GM10266 (cell line): Measurements from ENCODE around the gene GCFC2.
"Not testable (repeated sequence)": the region's sequence is repeated elsewhere in the genome, so short reads cannot be mapped to it uniquely, and the experiment has no call there.

Experiments used
- DNase-seq: peaks from one replicate; pipeline ENCODE4 v3.0.0; 2012; ENCODE audit errors: extremely low spot score
- TF ChIP-seq, protein P1 (sequence below): IDR thresholded peaks from 2 replicates; pipeline ENCODE4 v1.5.1; 2012; ENCODE audit warnings: mild to moderate bottlenecking, low read depth; ENCODE audit not compliant: control insufficient read depth, insufficient read depth; ENCODE audit errors: missing control alignments

The GCFC2 gene

GRCh38 chr2:75728614-75729419 is 18.1 kb upstream of the GCFC2 start:
- no peak for DNase-seq
- TF ChIP-seq, protein P1, sequence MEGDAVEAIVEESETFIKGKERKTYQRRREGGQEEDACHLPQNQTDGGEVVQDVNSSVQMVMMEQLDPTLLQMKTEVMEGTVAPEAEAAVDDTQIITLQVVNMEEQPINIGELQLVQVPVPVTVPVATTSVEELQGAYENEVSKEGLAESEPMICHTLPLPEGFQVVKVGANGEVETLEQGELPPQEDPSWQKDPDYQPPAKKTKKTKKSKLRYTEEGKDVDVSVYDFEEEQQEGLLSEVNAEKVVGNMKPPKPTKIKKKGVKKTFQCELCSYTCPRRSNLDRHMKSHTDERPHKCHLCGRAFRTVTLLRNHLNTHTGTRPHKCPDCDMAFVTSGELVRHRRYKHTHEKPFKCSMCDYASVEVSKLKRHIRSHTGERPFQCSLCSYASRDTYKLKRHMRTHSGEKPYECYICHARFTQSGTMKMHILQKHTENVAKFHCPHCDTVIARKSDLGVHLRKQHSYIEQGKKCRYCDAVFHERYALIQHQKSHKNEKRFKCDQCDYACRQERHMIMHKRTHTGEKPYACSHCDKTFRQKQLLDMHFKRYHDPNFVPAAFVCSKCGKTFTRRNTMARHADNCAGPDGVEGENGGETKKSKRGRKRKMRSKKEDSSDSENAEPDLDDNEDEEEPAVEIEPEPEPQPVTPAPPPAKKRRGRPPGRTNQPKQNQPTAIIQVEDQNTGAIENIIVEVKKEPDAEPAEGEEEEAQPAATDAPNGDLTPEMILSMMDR, result no peak

GRCh38 chr2:75722687-75723086 is 12.0 kb upstream of the GCFC2 start:
- DNase-seq, result no peak
- TF ChIP-seq, protein P1, result no peak

- no peak for DNase-seq
- TF ChIP-seq, protein P1, result no peak
Observed at GRCh38 chr2:75720525-75720924, 9.8 kb upstream of the GCFC2 start.

- TF ChIP-seq, protein P1, result no peak
- no peak for DNase-seq
Observed at GRCh38 chr2:75719616-75720015, 8.9 kb upstream of the GCFC2 start.

- TF ChIP-seq, protein P1, result no peak
- DNase-seq, result no peak
Observed at GRCh38 chr2:75716406-75716805, 5.7 kb upstream of the GCFC2 start.

DNA sequence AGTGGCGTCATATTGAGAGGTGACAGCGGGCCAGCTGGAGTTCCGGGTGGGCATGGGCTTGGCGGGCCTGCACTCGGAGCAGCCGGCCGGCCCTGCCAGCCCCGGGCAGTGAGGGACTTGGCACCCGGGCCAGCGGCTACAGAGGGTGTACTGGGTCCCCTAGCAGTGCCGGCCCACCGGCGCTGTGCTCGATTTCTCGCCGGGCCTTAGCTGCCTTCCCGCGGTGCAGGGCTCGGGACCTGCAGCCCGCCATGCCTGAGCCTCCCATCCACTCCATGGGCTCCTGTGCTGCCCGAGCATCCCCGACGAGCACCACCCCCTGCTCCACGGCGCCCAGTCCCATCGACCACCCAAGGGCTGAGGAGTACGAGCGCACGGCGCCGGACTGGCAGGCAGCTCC is 875 bp upstream of the GCFC2 start:
- DNase-seq, result not testable (repeated sequence)

DNA sequence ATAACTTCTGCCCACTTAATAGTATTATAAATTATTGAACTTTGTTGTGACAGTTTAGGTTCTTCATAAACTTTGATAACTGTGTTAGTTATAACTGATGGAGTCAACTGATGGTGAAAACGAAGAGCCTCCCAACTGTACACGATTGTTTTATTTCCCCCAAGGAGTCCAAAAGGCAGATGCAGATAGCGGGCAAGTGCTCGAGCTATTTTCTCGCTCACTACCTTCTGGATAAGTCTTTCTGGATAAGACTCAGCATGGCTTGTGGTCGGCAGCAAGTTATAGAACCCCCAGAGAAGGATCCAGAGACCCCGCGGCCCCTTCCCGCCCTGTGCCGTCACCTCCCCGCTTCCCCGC is 517 bp downstream of the GCFC2 start:
- TF ChIP-seq, protein P1, result no peak
- DNase-seq, result no peak

DNA sequence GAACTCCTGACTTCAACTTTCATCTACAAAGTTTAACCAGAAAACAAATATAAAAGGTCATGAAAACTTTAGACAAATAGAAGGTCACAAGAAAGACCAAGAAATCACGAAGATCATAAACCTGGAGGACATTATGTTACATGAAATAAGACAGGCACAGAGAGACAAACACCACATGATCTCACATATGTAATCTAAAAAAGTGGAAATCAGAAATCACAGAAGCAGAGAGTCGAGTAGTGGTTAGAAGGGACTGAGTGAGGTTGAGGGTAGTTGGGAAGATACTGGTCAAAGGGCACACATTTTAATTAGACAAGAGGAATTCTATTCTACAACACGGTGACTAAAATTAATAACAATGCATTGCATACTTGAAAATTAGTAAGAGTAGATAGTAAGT is 1.4 kb downstream of the GCFC2 start:
- TF ChIP-seq, protein P1, result no peak
- no peak for DNase-seq
